Hepatic stellate cell (primary cell): Measurements from ENCODE around the gene ELMO1.
"Not testable (repeated sequence)": the region's sequence is repeated elsewhere in the genome, so short reads cannot be mapped to it uniquely, and the experiment has no call there.

Experiments used
- DNase-seq: peaks from one replicate; pipeline ENCODE4 v3.0.0; 2011; ENCODE audit warnings: low spot score

Gene ELMO1

GRCh38 chr7:37013771-37014170, 434.9 kb downstream of the ELMO1 start:
- DNase-seq = no peak

- no peak for DNase-seq
These were observed 437.3 kb downstream of the ELMO1 start for GRCh38 chr7:37011151-37011890.

- no peak for DNase-seq
These were observed 439.5 kb downstream of the ELMO1 start for GRCh38 chr7:37009125-37009675.

GRCh38 chr7:37007691-37008090, 441.0 kb downstream of the ELMO1 start:
- DNase-seq = no peak

GRCh38 chr7:37007268-37007667, 441.4 kb downstream of the ELMO1 start:
- no peak for DNase-seq

GRCh38 chr7:37006764-37007163, 441.9 kb downstream of the ELMO1 start:
- DNase-seq = no peak

GRCh38 chr7:37000511-37000910, 448.2 kb downstream of the ELMO1 start:
- DNase-seq = no peak

GRCh38 chr7:36999626-37000485, 448.8 kb downstream of the ELMO1 start:
- DNase-seq = no peak

- no peak for DNase-seq
These were observed 452.9 kb downstream of the ELMO1 start for GRCh38 chr7:36995776-36996175.

- DNase-seq = peak; percentile 5
These were observed 454.1 kb downstream of the ELMO1 start for GRCh38 chr7:36994456-36995112.

GRCh38 chr7:36986948-36987724, 461.5 kb downstream of the ELMO1 start:
- DNase-seq = peak; percentile 63

- no peak for DNase-seq
These were observed 462.1 kb downstream of the ELMO1 start for GRCh38 chr7:36986511-36986933.

- no peak for DNase-seq
These were observed 462.7 kb downstream of the ELMO1 start for GRCh38 chr7:36985866-36986400.

GRCh38 chr7:36985316-36985715, 463.3 kb downstream of the ELMO1 start:
- no peak for DNase-seq

GRCh38 chr7:36984710-36985312, 463.9 kb downstream of the ELMO1 start:
- DNase-seq = no peak

- DNase-seq = no peak
These were observed 464.6 kb downstream of the ELMO1 start for GRCh38 chr7:36984041-36984521.

- no peak for DNase-seq
These were observed 465.9 kb downstream of the ELMO1 start for GRCh38 chr7:36982766-36983165.

- no peak for DNase-seq
These were observed 468.8 kb downstream of the ELMO1 start for GRCh38 chr7:36979810-36980248.

GRCh38 chr7:36978461-36978860, 470.2 kb downstream of the ELMO1 start:
- DNase-seq = no peak

GRCh38 chr7:36977878-36978277, 470.8 kb downstream of the ELMO1 start:
- DNase-seq = no peak

GRCh38 chr7:36973534-36973933, 475.1 kb downstream of the ELMO1 start:
- DNase-seq = not testable (repeated sequence)
